Tibial artery (tissue), 4 donors: ENCODE results near the gene AMACR.

Experiments used
- DNase-seq, 2 donors: peaks; one replicate each; pipeline ENCODE4 v3.0.0-alpha.2; 2019
- H3K27ac ChIP-seq, 2 donors: fragments of 200-600 bp; sonication (generic) in 1 of 2; 1 replicate in 1 of 2; 2 replicates in 1 of 2; pipeline ENCODE4 v1.5.1; 2018 to 2019; ENCODE audit warnings: mild to moderate bottlenecking in 1 of 2
- H3K27me3 ChIP-seq, 2 donors: fragments of 200-600 bp; sonication (generic) in 1 of 2; one replicate each; pipeline versions ENCODE4 v1.5.1 to v1.6.0; 2016 to 2019
- H3K36me3 ChIP-seq, 3 donors: fragments of 200-600 bp; sonication (generic) in 2 of 3; one replicate each; pipeline ENCODE4 v1.5.1; 2016 to 2019; ENCODE audit warnings: mild to moderate bottlenecking in 2 of 3
- H3K4me1 ChIP-seq, 4 donors: fragments of 200-600 bp; sonication (generic) in 2 of 4; 1 replicate in 3 of 4; 2 replicates in 1 of 4; pipeline ENCODE4 v1.5.1; 2016 to 2019
- H3K4me3 ChIP-seq, 2 donors: fragments of 200-600 bp; sonication (generic) in 1 of 2; 1 replicate in 1 of 2; 2 replicates in 1 of 2; pipeline ENCODE4 v1.5.1; 2018 to 2019; ENCODE audit warnings: mild to moderate bottlenecking in 2 of 2
- H3K9me3 ChIP-seq, 3 donors: fragments of 200-600 bp; sonication (generic) in 1 of 3; one replicate each; pipeline ENCODE4 v1.5.1; 2016 to 2019
- CTCF ChIP-seq, 2 experiments: fragments of 200-600 bp in 1 of 2; fragments of 450-650 bp in 1 of 2; IDR thresholded peaks; one replicate each; pipeline ENCODE4 v1.5.1; 2017 to 2019; ENCODE audit warnings: antibody characterized with exemption in 2 of 2, mild to moderate bottlenecking in 1 of 2, moderate library complexity in 1 of 2
- intact Hi-C: fragments of 100-400 bp; cut with DNase I; formaldehyde crosslinking; loops from one replicate; pipeline ENCODE4 v1.15.0; 2023; ENCODE audit warnings: low total_unique reads

The AMACR gene

GRCh38 chr5:34040472-34040871 lies 32.6 kb upstream of the AMACR start:
- Histone ChIP-seq H3K27me3 (no peaks in the 10 kb centered on the region), H3K27ac (no peak overlapping the region), H3K9me3 (no peaks in the 10 kb centered on the region), H3K36me3 (peaks cover 0 to 2% (median 1%) of the 10 kb centered on the region in 3 donors), H3K4me3 (no peak overlapping the region), H3K4me1 (peaks cover 0 to 57% (median 16%) of the 10 kb centered on the region in 4 donors)
- intact Hi-C loops = no loop called here
- DNase-seq = no peak
- TF ChIP-seq CTCF (IDR thresholded peaks at IDR 0.05) = no peak

- Histone ChIP-seq H3K36me3 (peaks cover 0 to 10% (median 8%) of the 10 kb centered on the region in 3 donors), H3K27ac (no peak overlapping the region), H3K4me1 (peaks cover 0 to 48% (median 13%) of the 10 kb centered on the region in 4 donors), H3K4me3 (no peak overlapping the region), H3K27me3 (no peaks in the 10 kb centered on the region), H3K9me3 (no peaks in the 10 kb centered on the region)
- DNase-seq = no peak
- no peak for TF ChIP-seq CTCF (IDR thresholded peaks at IDR 0.05)
- intact Hi-C loops = no loop called here
Measured at GRCh38 chr5:34039398-34040157, 31.7 kb upstream of the AMACR start.

GRCh38 chr5:34038838-34039237 lies 31.0 kb upstream of the AMACR start:
- peaks cover 0 to 11% (median 8%) of the 10 kb centered on the region in 3 donors for H3K36me3 ChIP-seq
- no peak for DNase-seq
- H3K9me3 ChIP-seq = no peaks in the 10 kb centered on the region
- H3K27me3 ChIP-seq = no peaks in the 10 kb centered on the region
- no peak overlapping the region for H3K4me3 ChIP-seq
- H3K4me1 ChIP-seq = peaks cover 0 to 41% (median 12%) of the 10 kb centered on the region in 4 donors
- no peak overlapping the region for H3K27ac ChIP-seq
- intact Hi-C loops = no loop called here
- no peak for TF ChIP-seq CTCF (IDR thresholded peaks at IDR 0.05)

- H3K9me3 ChIP-seq = no peaks in the 10 kb centered on the region
- no peak for DNase-seq
- H3K4me3 ChIP-seq = no peak overlapping the region
- H3K27me3 ChIP-seq = no peaks in the 10 kb centered on the region
- peaks cover 0 to 11% (median 8%) of the 10 kb centered on the region in 3 donors for H3K36me3 ChIP-seq
- intact Hi-C loops = no loop called here
- TF ChIP-seq CTCF (IDR thresholded peaks at IDR 0.05) = no peak
- H3K27ac ChIP-seq = no peak overlapping the region
- H3K4me1 ChIP-seq = peaks cover 0 to 36% (median 10%) of the 10 kb centered on the region in 4 donors
Measured at GRCh38 chr5:34038390-34038789, 30.5 kb upstream of the AMACR start.

GRCh38 chr5:34037726-34038125 lies 29.9 kb upstream of the AMACR start:
- Histone ChIP-seq H3K4me1 (peaks cover 0 to 30% (median 4%) of the 10 kb centered on the region in 4 donors), H3K27ac (peak overlapping the region; percentile 19 to 49), H3K27me3 (no peaks in the 10 kb centered on the region), H3K9me3 (no peaks in the 10 kb centered on the region), H3K4me3 (no peak overlapping the region), H3K36me3 (peaks cover 0 to 18% (median 8%) of the 10 kb centered on the region in 3 donors)
- TF ChIP-seq CTCF (IDR thresholded peaks at IDR 0.05) = no peak
- no peak for DNase-seq
- intact Hi-C loops = no loop called here
